Measurements from ENCODE around the gene BCR.

BCR gene

DNA sequence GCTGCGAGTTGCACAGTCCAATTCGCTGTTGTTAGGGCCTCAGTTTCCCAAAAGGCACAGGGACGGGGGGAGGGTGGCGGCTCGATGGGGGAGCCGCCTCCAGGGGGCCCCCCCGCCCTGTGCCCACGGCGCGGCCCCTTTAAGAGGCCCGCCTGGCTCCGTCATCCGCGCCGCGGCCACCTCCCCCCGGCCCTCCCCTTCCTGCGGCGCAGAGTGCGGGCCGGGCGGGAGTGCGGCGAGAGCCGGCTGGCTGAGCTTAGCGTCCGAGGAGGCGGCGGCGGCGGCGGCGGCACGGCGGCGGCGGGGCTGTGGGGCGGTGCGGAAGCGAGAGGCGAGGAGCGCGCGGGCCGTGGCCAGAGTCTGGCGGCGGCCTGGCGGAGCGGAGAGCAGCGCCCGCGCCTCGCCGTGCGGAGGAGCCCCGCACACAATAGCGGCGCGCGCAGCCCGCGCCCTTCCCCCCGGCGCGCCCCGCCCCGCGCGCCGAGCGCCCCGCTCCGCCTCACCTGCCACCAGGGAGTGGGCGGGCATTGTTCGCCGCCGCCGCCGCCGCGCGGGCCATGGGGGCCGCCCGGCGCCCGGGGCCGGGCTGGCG is at the start of gene BCR:
TSS of gene BCR (plus strand) at position 209 of the 592 bp plus-strand sequence. CDS start 452 bp downstream, outside the sequence.
- Histone ChIP-seq H3K9me2 (replicated peaks; ENCODE audit: control insufficient read depth, low read length) (no peaks in the 10 kb centered on the region), H3K9me3 (ENCODE audit: control insufficient read depth, insufficient read depth, low read length) (peaks cover 17% of the 10 kb centered on the region), H3K4me3 (ENCODE audit: low read length) (peak within 1 kb of the TSS; percentile 90), H3K79me2 (ENCODE audit: control insufficient read depth, low read length) (peaks cover 47% of the 10 kb centered on the region), H3K27me3 (ENCODE audit: control insufficient read depth, low read length) (no peaks in the 10 kb centered on the region), H4K20me1 (ENCODE audit: control insufficient read depth, insufficient read depth, low read depth, low read length) (peaks cover 25% of the 10 kb centered on the region), H3K4me1 (ENCODE audit: control insufficient read depth, low read length) (peaks cover 57% of the 10 kb centered on the region), H3K36me3 (ENCODE audit: control insufficient read depth, low read length) (peaks cover 40% of the 10 kb centered on the region), H3K4me2 (ENCODE audit: low read length) (peak within 1 kb of the TSS; percentile 91), H3K27ac (ENCODE audit: low read depth, low read length) (peak within 1 kb of the TSS; percentile 46), H3F3A (ENCODE audit: control insufficient read depth, insufficient read depth) (peaks cover 11% of the 10 kb centered on the region)
- TF ChIP-seq EZH2phosphoT487 (IDR thresholded peaks at IDR 0.05; ENCODE audit: borderline replicate concordance, low read length) = no peak
- TF ChIP-seq, protein P1, sequence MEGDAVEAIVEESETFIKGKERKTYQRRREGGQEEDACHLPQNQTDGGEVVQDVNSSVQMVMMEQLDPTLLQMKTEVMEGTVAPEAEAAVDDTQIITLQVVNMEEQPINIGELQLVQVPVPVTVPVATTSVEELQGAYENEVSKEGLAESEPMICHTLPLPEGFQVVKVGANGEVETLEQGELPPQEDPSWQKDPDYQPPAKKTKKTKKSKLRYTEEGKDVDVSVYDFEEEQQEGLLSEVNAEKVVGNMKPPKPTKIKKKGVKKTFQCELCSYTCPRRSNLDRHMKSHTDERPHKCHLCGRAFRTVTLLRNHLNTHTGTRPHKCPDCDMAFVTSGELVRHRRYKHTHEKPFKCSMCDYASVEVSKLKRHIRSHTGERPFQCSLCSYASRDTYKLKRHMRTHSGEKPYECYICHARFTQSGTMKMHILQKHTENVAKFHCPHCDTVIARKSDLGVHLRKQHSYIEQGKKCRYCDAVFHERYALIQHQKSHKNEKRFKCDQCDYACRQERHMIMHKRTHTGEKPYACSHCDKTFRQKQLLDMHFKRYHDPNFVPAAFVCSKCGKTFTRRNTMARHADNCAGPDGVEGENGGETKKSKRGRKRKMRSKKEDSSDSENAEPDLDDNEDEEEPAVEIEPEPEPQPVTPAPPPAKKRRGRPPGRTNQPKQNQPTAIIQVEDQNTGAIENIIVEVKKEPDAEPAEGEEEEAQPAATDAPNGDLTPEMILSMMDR (IDR thresholded peaks at IDR 0.05; ENCODE audit: low read depth, low read length, poor library complexity, severe bottlenecking) = peak; percentile 37

DNA sequence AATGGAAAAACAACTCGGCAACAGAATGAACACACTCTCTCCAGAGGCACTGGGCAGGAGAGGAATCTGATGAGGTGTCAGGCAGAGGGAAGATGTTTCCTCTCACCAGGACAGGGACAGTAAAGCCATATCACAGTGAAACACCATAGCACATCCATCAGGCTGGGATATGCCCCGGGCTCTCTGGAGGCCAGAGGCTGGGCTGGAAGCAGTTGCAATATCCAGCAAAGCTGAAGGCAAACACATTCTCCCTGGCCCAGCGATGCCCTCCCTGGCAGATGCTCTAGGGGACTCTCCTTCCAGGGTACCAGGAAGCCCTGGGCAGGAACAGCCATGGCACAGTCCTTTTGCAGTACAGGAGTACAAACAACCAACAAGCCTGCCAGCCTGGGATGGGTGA is 49.6 kb upstream of the BCR start:
- Histone ChIP-seq H3K36me3 (ENCODE audit: control insufficient read depth, low read length) (no peaks in the 10 kb centered on the region), H3K4me2 (ENCODE audit: low read length) (no peak overlapping the region), H4K20me1 (ENCODE audit: control insufficient read depth, insufficient read depth, low read depth, low read length) (no peaks in the 10 kb centered on the region), H3K79me2 (ENCODE audit: control insufficient read depth, low read length) (no peaks in the 10 kb centered on the region), H3K27ac (ENCODE audit: low read depth, low read length) (no peak overlapping the region), H3F3A (ENCODE audit: control insufficient read depth, insufficient read depth) (no peaks in the 10 kb centered on the region), H3K4me3 (ENCODE audit: low read length) (no peak overlapping the region), H3K9me3 (ENCODE audit: control insufficient read depth, insufficient read depth, low read length) (no peaks in the 10 kb centered on the region), H3K9me2 (replicated peaks; ENCODE audit: control insufficient read depth, low read length) (no peaks in the 10 kb centered on the region), H3K27me3 (ENCODE audit: control insufficient read depth, low read length) (no peaks in the 10 kb centered on the region), H3K4me1 (ENCODE audit: control insufficient read depth, low read length) (no peaks in the 10 kb centered on the region)
- TF ChIP-seq EZH2phosphoT487 (IDR thresholded peaks at IDR 0.05; ENCODE audit: borderline replicate concordance, low read length) = no peak
- TF ChIP-seq, protein P1 (IDR thresholded peaks at IDR 0.05; ENCODE audit: low read depth, low read length, poor library complexity, severe bottlenecking) = no peak

DNA sequence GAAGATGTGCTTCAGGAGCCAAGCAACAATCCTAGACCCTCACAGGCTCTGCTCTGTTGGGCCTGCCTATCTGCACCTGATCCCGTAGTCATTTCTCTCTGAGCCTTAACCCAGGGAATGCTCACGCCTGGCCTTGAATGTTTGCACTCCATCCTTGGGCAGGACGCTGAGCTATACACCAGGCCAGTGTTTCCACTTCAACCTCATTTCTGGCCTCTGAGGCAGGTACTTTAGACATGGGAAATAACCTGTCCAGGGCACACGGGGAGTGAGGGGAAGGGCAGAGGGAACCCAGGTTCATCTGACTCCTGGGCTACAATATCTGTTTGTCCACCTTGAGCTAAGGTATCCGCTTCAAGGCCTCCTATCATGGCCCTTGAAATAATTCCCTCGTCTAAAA is 48.4 kb upstream of the BCR start:
- Histone ChIP-seq H3K4me3 (ENCODE audit: low read length) (no peak overlapping the region), H3K27me3 (ENCODE audit: control insufficient read depth, low read length) (no peaks in the 10 kb centered on the region), H3K9me2 (replicated peaks; ENCODE audit: control insufficient read depth, low read length) (no peaks in the 10 kb centered on the region), H3K79me2 (ENCODE audit: control insufficient read depth, low read length) (no peaks in the 10 kb centered on the region), H3F3A (ENCODE audit: control insufficient read depth, insufficient read depth) (no peaks in the 10 kb centered on the region), H3K4me2 (ENCODE audit: low read length) (no peak overlapping the region), H3K36me3 (ENCODE audit: control insufficient read depth, low read length) (no peaks in the 10 kb centered on the region), H3K27ac (ENCODE audit: low read depth, low read length) (no peak overlapping the region), H3K4me1 (ENCODE audit: control insufficient read depth, low read length) (peaks cover 11% of the 10 kb centered on the region), H3K9me3 (ENCODE audit: control insufficient read depth, insufficient read depth, low read length) (no peaks in the 10 kb centered on the region), H4K20me1 (ENCODE audit: control insufficient read depth, insufficient read depth, low read depth, low read length) (no peaks in the 10 kb centered on the region)
- TF ChIP-seq, protein P1 (IDR thresholded peaks at IDR 0.05; ENCODE audit: low read depth, low read length, poor library complexity, severe bottlenecking) = no peak
- no peak for TF ChIP-seq EZH2phosphoT487 (IDR thresholded peaks at IDR 0.05; ENCODE audit: borderline replicate concordance, low read length)

Data from DOHH2 (cell line).